MCF 10A (cell line): ENCODE data around the gene GPR137C. TPM values are rescaled to one million over a fixed set of nuclear protein-coding genes. Genes with fewer than 3 reads are reported as not detected.

Source experiments
- BruUV-seq: library from RNA; stranded (reverse); fragments of 400-500 nt; replicated peaks from 2 replicates; lab custom pipeline; 2021; lab: Mats Ljungman, UMichigan
- CTCF ChIA-PET: fragments of 300-600 bp; sonication (Branson Sonifier 250); formaldehyde crosslinking; extraction: SDS; loops from one replicate; lab custom pipeline; 2021; ENCODE audit warnings: antibody characterized with exemption, inconsistent platforms; lab: Yijun Ruan, JAX
- POLR2A ChIA-PET: fragments of 300-600, 350-650 bp; sonication (Branson Sonifier 250); formaldehyde crosslinking; extraction: SDS; loops from one replicate; lab custom pipeline; 2020; ENCODE audit warnings: antibody characterized with exemption, inconsistent platforms; lab: Yijun Ruan, JAX
- DNase-seq: peaks from one replicate; pipeline ENCODE4 v3.0.0-alpha.2; 2018; ENCODE audit not compliant: unreplicated experiment
- H3K27ac Mint-ChIP-seq: one replicate; pipeline ENCODE4 v1.8.0; 2022; ENCODE audit warnings: mild to moderate bottlenecking, low read depth, mixed read lengths; ENCODE audit not compliant: unreplicated experiment
- H3K27me3 Mint-ChIP-seq: one replicate; pipeline ENCODE4 v1.8.0; 2022; ENCODE audit warnings: mixed read lengths; ENCODE audit not compliant: insufficient read depth, unreplicated experiment
- H3K36me3 Mint-ChIP-seq: one replicate; pipeline ENCODE4 v1.8.0; 2022; ENCODE audit warnings: mild to moderate bottlenecking, moderate library complexity, mixed read lengths; ENCODE audit not compliant: insufficient read depth, unreplicated experiment
- H3K4me1 Mint-ChIP-seq: one replicate; pipeline ENCODE4 v1.8.0; 2022; ENCODE audit warnings: mixed read lengths; ENCODE audit not compliant: insufficient read depth, unreplicated experiment
- H3K4me3 Mint-ChIP-seq: one replicate; pipeline ENCODE4 v1.8.0; 2022; ENCODE audit warnings: mild to moderate bottlenecking, moderate library complexity, mixed read lengths; ENCODE audit not compliant: unreplicated experiment
- H3K9me3 Mint-ChIP-seq: one replicate; pipeline ENCODE4 v1.8.0; 2022; ENCODE audit warnings: mixed read lengths; ENCODE audit not compliant: unreplicated experiment
- CTCF ChIP-seq: fragments of 200-600 bp; IDR thresholded peaks from one replicate; pipeline ENCODE4 v1.8.0; 2022; ENCODE audit warnings: antibody characterized with exemption, mild to moderate bottlenecking; ENCODE audit not compliant: unreplicated experiment
- intact Hi-C: fragments of 100-400 bp; cut with micrococcal nuclease; formaldehyde crosslinking; loops from 2 replicates; pipeline ENCODE4 v1.14.1; 2022
- total RNA-seq: library from RNA; stranded (reverse); gene quantifications from 2 replicates; pipeline ENCODE4 v1.2.3, GENCODE V29; 2022

The GPR137C gene
- total RNA-seq, 1 experiment from 2014 or later: not detected

DNA sequence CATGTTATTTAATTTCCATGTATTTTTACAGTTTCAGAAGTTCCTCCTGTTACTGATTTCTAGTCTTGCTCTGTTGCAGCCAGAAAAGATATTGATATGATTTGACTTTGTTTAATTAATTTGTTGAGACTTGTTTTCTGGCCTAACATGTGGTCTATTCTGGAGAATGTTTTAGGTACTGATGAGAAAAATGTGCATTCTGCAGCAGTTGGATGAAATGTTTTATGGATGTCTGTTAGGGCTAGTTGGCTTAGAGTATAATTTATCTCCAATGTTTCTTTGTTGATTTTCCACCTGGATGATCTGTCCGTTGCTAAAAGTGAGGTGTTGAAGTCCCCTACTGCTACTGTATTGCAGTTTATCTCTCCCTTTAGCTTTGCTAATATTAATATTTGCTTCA lies 54.4 kb downstream of the GPR137C start:
- no peak for DNase-seq
- no peaks in the 10 kb centered on the region for H3K27me3 Mint-ChIP-seq
- no peak overlapping the region for H3K27ac Mint-ChIP-seq
- H3K4me3 Mint-ChIP-seq: no peak overlapping the region
- no peaks in the 10 kb centered on the region for H3K9me3 Mint-ChIP-seq
- H3K4me1 Mint-ChIP-seq: peaks cover 5% of the 10 kb centered on the region
- CTCF ChIA-PET: interaction anchor here (0.6 kb wide), 1 partner anchor 447 kb away, joined by 3 read pairs; no protein-coding TSS in a partner anchor
- no TSS peak for BruUV-seq
- no peaks in the 10 kb centered on the region for H3K36me3 Mint-ChIP-seq
- no peak for TF ChIP-seq CTCF
- POLR2A ChIA-PET: no interaction called here
- intact Hi-C loops: no loop called here

DNA sequence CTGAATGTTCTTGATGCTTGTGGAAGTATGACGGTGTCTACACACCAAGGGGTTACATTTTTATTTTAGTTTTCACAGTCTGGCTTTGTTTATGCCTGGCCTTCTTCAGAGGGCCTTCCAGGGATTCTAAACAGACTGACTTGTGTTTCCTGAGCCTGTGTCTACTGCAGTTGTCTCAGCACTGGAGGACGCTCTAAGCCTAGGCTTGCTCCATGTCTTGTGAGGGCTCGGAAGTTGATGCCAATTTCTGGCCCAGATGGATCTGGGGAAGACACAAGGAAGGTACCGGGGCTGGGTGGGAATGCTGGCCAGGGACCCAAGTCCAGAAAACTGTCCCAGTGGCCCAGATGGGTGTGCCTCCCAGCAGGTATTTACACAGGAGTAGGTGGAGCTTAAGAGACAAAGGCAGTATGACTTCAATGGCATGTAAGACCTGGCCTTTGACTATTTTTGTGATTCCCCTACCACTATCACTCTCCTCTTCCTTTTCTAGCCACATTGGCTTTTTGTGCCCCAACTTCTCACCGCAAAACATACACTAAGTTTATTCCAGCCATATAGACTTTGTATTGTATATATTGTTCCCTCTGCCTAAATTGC lies 56.9 kb downstream of the GPR137C start:
- H3K4me3 Mint-ChIP-seq: no peak overlapping the region
- H3K27ac Mint-ChIP-seq: no peak overlapping the region
- intact Hi-C loops: no loop called here
- no peak for TF ChIP-seq CTCF
- no peak for DNase-seq
- no peaks in the 10 kb centered on the region for H3K36me3 Mint-ChIP-seq
- BruUV-seq: no TSS peak
- POLR2A ChIA-PET: interaction anchor here (1.2 kb wide), 1 partner anchor 10 kb away, joined by 3 read pairs; no protein-coding TSS in a partner anchor
- CTCF ChIA-PET: interaction anchor here (0.6 kb wide), 1 partner anchor 30 kb away, joined by 5 read pairs; no protein-coding TSS in a partner anchor
- peaks cover 5% of the 10 kb centered on the region for H3K9me3 Mint-ChIP-seq
- no peaks in the 10 kb centered on the region for H3K4me1 Mint-ChIP-seq
- no peaks in the 10 kb centered on the region for H3K27me3 Mint-ChIP-seq

DNA sequence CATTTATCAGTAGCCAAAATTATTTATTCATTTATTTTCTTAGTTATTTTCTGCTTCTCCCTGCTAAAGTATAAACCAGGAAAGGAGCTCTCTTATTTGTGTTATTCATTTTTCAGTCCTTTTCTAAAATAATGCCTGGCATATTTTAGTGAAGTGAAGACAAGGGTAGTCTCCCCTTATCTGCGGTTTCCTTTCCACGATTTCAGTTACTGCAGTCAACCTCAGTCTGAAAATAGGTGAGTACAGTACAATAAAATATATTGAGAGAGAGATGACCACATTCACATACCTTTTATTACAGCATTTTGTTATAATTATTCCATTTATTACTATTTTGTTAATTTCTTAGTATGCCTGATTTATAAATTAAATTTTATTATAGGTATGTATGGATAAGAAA lies 57.6 kb downstream of the GPR137C start:
- no peaks in the 10 kb centered on the region for H3K4me1 Mint-ChIP-seq
- DNase-seq: no peak
- H3K27me3 Mint-ChIP-seq: no peaks in the 10 kb centered on the region
- no TSS peak for BruUV-seq
- no peaks in the 10 kb centered on the region for H3K36me3 Mint-ChIP-seq
- intact Hi-C loops: no loop called here
- no peak for TF ChIP-seq CTCF
- H3K4me3 Mint-ChIP-seq: no peak overlapping the region
- ChIA-PET POLR2A (interaction anchor here (1.2 kb wide), 1 partner anchor 11 kb away, joined by 3 read pairs; no protein-coding TSS in a partner anchor), CTCF (no interaction called here)
- H3K9me3 Mint-ChIP-seq: peaks cover 5% of the 10 kb centered on the region
- H3K27ac Mint-ChIP-seq: no peak overlapping the region

- ChIA-PET POLR2A (no interaction called here), CTCF (no interaction called here)
- no peak for DNase-seq
- intact Hi-C loops: no loop called here
- Mint-ChIP-seq H3K9me3 (peaks cover 2% of the 10 kb centered on the region), H3K36me3 (no peaks in the 10 kb centered on the region), H3K4me1 (no peaks in the 10 kb centered on the region), H3K4me3 (no peak overlapping the region), H3K27me3 (no peaks in the 10 kb centered on the region), H3K27ac (no peak overlapping the region)
- BruUV-seq: no TSS peak
- TF ChIP-seq CTCF: no peak
Observed at GRCh38 chr14:52618602-52619001, 66.0 kb downstream of the GPR137C start.
